Stimulated activated CD8-positive, alpha-beta memory T cell treated with anti-CD3 and anti-CD28 coated beads, Interleukin-12 subunit alpha, Interleukin-12 subunit beta, amount 100 ng/mL, for 4 hours (primary cell): ENCODE results near the gene HOXC13.

Experiments
- DNase-seq: peaks from one replicate; pipeline ENCODE4 v3.0.0-alpha.2; 2020; ENCODE audit warnings: low read depth

The HOXC13 gene

DNA sequence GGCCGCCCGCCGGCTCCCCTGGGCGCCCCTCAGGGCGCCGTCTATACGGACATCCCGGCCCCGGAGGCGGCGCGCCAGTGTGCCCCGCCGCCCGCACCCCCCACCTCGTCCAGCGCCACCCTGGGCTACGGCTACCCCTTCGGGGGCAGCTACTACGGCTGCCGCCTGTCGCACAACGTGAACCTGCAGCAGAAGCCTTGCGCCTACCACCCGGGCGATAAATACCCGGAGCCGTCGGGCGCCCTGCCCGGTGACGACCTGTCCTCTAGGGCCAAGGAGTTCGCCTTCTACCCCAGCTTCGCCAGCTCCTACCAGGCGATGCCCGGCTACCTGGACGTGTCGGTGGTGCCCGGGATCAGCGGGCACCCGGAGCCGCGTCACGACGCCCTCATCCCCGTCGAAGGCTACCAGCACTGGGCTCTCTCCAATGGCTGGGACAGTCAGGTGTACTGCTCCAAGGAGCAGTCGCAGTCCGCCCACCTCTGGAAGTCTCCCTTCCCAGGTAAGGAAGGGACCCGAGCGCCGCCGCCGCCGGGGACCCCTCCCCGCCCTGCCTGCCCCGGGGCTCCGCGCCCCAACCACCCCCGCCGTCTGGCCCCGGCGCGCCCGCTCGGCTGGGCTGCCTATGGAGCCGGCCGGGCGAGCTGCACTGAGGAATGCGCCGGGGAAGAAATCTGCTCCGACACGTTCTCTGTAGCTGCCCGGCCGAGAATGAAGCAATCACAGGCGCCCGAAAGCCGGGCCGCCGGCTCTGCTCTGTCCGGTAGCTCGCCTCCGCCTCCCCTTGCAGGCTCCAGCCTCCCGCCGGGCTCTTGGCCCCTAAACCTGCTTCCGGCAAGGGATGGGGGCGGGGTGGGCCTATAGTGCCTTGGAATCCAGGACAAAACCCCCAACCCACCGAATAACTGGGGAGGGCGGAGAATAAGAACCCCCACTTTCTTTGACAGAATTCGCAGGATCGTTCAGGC, 794 bp downstream of the HOXC13 start:
- no peak for DNase-seq

DNA sequence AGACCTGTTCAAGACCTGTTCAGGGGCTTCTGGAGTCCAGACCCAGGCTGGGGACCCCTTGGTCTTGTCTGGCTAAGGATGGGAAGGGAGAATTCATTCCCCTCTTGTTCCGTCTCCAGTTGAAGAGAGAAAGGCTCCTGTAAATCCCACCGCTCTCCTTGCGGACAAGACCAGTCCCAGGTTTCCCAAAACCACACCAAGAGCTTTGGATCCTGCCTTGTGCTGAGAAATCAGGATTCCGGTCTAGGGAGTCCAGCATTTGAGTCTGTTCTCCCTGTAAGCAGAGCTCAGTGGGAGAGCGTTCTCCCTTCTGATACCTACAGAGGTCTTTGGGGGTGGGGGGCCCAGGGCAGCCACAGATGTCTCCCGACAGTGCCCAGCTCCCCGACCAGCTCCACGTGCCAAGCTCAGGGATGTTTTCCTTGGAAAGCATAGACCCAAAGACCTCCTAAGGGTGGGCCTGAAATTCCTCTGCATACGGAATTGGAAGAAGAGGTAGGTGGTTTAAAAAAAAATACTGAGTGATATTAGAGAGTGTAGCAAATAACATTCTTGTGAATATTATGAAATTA, 1.9 kb downstream of the HOXC13 start:
- DNase-seq = no peak

DNA sequence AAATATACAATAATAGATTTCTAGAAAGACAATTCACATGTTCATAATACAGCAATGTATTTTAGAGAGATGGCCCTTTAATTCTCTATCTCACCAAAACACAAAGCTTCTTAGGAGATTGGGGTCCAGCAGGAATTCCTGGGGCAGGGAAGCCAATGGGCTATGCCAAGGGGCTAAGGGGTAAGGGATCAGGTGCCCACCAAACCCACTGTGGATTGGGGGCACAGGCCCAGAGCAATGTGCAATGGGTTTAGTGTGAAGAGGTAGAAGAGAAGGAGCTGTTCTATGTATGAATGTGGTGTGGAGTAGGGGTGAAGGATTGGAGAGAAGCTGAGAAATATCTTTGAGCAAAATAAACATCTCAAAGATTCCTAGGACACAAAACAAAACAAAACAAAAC, 2.6 kb downstream of the HOXC13 start:
- DNase-seq = no peak

DNA sequence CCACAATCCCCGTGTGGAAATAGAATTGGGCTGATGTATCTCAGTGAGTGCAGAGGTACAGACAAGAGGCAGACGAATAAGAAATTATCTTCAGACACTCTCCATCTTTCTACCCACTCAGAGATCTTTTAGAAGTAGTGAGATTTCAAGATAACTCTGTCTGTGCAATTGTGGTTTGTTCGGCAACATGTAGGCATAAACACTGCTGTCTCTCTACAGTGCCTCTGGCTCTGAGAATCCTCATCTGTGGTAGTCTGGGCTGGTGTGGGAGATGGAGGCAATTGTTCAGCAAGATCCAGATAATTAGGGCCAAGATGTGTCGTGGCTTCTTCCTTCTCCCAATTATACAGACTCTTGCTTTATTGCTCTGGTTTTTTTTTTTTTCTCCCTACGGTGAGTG, 3.1 kb downstream of the HOXC13 start:
- no peak for DNase-seq

DNA sequence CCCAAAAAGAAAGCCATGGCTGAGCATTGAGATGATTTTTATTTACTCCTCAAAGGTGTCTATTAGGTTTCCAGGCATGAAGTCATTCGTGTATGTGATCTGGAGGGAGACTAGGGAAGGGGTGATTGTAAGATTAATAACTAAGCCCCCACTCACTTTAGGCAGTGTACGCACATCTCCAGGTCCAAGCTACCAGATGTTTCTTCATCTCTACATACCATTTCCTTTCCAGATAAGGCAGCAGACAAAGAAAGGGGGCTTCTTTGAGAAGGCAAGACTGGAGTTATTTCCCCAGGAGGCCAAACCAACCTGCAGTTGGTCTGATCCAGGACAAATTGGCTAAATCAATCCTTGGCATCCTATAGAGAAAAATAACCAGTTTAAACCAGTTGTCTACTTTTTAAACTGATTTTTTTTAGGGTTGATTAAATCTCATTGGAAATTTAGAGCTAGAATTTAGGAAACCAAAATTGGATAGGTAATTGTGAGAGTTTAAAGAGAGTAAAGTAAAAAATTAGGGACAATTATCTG, 3.9 kb downstream of the HOXC13 start:
- no peak for DNase-seq

DNA sequence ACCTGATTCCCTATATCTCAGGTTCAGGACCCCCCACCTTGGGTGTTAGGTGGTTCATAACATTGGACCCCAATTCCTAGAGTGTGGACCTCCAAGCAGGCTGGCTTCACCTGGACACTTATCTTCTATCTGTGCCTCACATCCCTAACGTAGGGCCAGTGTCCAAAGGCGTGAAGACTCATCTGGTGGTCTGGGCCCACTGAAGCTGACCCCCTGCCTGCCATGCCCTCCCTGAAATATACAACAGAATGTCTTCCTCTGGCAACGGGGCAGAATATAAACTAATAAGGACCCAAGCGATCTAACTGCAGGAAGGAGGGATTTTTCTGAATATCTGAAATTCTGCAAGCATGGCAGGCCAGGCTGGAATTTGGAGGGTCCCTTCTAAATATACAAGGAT, 5.6 kb downstream of the HOXC13 start:
- no peak for DNase-seq

DNA sequence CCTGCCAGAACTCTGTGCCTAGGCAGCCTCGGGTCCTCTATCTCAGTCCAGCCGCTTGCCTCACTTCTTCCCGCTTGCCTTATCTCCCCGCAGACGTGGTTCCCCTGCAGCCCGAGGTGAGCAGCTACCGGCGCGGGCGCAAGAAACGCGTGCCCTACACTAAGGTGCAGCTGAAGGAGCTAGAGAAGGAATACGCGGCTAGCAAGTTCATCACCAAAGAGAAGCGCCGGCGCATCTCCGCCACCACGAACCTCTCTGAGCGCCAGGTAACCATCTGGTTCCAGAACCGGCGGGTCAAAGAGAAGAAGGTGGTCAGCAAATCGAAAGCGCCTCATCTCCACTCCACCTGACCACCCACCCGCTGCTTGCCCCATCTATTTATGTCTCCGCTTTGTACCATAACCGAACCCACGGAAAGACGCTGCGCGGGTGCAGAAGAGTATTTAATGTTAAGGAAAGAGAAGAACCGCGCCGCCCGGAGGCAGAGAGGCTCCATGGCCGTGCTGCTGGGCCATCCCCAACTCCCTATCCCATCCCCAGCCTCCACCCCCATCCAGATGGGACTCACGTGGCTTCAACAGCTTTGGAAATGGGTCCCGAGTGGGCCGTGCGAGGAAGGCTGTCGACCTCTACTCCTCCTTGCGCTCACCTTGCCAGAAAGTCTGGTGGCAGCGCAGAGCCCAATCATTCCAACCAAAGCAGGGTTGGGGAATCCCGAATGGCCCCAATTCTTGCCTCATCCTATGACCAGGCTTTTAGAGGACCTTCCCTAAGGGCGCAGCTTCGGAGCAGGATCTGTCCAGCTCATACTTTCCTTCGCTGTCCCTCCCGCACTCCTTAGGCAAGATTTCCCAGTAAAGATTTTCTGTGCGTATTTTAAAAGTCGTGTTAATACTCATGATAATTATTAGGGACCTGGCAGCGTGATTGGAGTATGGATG, 6.5 kb downstream of the HOXC13 start:
- DNase-seq = no peak

DNA sequence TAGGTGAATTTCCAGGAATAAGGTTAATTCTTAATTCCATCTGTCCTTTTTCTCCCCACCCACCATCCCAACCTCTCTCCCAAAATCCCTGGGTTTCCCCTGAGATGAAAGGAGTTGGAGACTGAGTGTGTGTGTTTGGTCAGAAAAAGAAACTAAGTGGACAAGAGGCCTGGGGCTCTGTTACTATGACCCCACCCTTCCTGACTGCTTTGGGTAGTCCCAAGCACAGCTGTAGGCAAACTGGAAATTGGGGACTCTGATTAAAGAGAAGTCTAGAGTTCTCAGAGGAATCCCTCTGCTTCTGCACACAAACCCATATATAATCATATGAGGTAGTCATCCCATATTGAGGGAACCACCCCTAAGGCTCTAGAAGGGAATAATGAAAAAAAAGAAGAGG, 9.1 kb downstream of the HOXC13 start:
- no peak for DNase-seq

DNA sequence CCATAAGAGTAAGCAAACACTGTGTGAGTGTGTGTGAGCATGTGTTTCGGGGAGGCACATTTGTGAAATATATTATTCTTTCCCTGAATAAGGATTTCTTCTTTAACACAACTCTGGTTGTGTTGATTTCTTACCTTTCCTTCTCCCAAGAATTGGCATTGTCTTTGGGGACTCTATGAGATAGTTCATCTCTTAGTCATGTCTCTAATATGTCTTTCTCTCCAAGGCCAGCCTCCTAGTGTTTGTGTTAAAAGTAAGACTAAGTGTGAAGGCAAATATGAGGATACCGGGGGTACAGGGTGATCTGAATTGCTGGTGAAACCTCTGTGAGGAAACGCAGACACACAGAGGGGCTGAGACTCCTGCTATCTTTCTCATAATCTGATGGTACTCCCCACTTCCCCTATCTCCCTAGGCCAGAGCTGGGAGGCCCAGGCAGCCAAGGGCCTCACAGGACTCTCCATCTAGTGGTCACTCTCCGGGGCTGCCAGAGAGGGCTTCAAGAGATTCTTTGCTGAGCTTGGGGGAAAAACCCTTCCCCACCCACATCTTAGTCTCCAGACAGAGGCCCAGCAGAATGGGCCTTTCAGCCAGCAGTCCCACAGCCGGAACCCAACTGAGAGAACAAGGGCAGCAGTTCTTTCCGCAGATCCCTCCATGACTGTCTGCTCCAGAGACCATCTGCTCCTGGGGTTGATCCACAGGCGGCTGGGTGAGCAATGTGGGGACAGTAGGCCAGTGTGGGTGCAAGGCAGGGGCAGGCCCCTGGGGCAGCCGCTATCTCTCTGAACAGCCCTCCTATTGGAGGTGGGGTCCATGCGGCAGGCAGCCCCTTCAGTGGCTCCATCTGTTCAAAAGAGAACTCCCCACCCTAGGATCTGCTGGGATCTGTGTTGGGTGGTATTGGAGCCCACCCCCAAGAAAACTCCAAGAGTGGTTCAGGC, 10.3 kb downstream of the HOXC13 start:
- no peak for DNase-seq

DNA sequence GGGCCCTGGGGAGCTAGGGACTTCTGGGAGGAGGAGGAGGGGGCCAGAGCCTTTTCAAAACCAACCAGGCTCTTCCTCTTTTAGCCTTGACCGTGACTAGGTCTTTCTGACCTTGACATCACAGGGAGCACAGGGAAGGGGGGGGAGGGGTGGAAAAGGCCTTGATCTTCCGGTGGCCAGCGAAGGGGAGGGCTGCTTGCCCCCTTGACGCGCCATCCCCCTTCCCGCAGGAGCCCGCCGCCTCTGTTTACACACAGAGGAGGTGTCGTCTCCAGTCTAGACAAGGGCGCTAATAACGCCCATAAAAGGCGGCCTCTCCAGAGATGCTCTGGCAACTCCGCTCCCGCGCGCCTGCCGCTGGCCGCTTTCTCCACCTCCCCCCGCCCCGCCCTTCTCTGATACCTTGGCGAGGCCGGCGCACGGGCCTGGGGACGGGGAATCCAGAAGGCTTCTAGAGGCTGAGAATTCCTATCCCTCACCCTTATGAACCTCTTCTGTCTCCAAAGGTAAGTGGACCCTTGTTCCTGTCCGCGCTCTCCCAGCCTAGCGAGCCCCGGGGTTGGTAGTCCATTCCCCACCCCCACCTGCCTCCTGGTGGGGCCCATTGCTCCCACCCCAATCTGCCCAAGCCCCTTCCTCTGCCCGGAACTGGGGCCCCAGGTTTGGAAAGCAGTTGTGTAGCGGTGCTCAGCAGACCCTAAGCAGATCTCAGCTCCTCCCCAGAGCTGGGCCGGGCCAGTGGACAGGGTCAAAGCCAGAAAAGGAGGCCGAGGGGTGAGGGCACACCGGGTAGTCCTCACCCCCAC, 11.2 kb downstream of the HOXC13 start:
- DNase-seq = no peak

DNA sequence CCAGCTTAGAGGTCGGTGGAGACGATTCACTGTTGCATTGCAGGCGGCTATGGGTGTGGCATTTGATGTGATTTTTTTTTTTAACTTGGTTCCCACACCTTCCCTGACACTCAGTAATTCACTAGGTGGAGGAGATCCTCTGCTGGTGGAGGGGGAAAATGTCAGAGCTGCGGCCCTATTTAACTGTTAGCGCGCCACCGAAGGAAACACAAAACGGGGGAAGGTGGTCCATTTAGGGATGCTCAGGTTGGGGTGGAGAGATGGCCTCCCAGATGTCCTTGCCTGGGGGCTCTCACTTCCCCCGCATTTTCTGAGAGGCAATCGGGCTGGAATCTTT, 11.8 kb downstream of the HOXC13 start:
- DNase-seq = no peak

DNA sequence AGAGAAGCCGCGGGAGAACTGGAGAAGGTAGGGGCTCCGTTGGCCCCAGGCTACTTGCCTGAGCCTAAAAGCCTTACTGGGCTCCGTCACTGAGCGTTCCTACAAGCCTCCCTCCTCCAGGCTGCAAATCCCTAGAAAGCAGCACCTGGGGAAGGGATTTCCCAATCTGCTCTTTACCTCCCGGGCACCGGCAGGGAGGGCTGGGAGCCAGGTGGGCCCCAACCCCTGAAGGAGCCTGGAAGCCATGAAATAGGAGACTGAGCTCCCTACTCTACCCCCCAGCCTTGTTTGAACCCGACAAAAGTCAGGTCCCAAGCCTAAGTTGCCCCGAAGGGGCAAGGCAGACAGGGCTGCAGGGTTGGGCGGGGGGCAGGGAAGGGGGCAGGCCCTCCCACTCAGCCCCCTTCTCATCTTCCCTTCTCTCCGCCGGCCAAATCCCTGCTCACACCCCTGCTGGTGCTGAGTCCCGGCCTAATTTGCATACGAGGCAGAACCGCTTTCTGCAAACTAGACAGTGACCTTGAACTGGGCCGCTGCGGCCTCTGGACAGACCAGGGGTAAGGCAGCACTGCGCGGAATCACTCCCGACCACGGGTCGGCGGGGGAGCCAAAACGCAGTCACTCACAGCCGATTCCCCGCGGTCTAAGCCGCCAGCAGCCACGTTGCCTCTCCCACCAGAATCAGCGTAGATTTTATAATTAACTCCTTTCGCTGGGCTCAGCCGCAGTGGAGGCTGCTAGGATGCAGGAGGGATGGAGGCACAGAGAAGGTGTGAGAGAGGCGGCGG, 12.4 kb downstream of the HOXC13 start:
- DNase-seq = no peak

DNA sequence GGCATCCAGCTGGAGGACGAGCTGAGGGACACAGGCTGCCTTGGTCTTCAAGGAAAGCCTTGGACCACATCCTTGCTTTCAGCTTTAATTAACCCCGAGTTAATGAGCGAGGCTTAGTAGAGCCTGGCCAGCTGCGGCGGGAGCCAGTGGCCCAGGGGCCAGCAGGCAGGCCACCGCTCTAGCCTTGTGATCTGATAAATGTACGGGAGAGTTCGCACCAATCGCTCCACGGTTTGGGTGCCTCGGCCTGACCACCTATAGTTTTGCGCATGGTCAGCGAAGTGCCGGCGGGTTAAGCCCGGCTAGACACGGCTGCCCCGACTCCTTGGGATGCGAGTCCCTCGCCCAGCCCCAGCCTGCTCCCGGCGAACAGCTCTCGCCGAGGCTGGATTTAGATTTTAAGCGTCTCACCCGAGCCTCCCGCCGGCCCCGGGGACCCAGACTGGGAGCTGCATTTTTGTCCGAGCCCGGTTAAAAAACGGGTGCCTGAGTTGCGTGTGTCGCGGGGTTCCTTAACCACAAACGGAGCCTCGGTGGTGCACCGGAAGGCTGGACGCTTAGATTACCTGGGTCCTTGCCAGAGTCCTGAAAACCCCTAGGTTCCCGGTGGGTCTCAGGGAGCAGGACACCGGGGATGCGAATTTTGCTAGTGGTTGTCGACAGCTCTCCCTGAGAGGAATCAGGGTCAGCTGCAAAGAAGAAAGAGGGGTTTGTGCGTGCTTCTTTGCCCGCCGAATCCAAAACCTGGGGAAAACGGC, 13.1 kb downstream of the HOXC13 start:
- DNase-seq = no peak

DNA sequence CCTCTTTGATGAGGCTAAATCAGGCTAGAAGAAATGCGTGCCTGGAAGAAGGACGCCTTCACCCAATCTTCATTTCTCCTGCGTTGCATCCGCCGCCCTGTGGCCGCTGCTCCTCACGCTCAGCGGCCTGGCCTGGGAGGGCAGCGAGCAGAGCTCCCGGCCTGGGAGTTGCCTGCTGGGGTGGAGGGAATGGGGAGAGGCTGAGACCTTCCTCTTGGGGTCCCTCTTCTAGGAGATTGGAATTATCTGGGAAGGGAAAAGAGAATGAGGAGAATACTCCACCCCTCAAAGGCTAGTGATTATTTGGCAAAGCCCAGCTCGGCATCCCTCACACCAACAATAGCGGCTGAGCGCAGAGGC, 13.7 kb downstream of the HOXC13 start:
- no peak for DNase-seq

DNA sequence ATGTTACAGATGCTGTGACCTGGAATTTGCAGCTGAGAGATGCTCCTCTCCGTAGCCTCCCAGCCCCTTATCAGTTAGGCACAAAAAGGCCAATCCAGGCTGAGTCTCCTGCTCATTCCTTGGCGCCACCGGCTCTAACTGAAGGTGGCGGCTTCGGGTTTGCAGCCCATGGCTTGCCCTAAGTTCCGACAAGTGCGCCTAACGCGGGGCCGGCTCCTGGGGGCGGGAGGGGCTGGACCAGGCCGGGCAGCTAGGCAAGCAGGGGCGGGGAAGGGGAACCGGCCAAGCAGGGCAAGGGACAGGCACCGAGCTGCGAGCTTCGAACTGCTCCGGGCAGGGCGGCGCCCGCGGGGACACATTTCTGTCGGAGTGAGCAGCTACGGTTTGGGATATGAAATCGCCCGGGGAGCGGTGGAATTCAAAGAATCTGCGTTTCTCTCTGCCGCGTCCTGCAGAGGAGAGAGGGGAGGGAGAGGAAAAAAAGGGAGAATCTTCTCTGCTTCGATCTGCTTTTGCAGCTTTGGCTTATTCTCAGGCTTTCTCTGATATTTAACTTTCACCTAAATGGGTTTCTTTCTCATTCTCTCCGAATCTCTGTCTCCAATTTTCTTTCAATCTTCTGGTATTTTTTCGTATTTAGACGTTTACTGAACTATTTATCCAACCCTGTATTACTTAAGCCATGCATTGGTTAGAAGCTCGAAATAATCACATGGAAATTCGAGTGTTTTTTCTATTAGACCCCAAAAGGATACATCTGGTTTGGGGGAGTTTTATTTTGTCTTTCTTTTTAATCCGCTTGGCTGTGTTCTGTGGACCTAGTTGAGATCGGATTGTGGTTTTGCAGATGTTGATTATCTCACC, 14.5 kb downstream of the HOXC13 start:
- DNase-seq = no peak

DNA sequence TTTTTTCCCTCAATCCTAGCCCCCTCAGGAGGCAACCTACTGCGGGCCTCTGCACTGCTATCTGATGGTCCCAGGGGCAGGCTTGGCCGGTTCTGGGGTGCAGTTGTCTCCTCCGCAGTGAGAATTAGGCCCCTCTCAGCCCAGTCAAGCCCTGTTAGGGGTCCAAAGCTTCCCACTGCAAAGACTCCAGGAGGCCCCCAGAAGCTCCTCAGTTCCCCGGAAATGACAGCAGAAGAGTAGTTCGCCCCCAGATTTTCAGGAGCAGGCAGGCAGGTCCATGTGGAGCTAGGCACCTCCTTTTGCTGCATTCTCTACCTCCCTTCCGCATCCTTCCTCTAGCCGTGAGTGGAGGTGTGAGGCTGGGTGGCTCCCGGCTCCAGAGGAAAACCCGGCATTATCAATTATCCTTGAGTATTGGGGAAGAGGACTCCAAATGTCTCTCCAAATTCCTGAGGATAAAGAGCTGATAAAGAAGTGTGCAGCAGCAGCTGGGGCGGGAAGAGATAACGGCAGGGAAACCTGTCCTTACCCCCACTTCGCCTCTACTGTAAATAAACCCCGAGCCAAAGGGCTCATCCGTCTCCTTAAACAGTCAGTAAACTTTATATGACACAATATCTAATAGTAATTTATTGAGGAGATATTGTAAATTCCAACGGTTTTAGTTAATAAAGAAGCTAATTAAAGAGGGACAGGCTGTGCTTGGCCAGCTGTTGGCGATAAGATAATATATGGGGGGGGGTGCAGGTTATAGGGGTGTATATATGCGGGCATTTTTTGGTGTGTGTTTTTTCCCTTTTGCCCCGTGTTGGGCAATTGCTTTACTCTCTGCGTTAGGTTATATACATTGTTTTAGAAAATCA, 15.4 kb downstream of the HOXC13 start:
- no peak for DNase-seq

DNA sequence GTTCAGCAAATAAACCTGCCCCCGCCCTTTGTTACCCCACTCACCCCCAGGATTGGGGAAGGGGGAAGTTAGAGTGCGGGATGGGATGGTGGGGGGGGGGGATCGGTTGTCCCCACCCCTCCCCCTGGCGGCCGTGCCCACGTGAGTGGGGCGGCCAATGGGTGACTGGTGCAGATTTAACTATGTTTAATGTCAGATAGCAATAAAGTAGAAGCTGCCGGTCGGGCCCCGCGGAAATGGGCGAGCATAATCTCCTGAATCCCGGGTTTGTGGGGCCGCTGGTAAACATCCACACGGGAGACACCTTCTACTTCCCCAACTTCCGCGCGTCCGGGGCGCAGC, 16.0 kb downstream of the HOXC13 start, which contains the start of gene HOXC12:
Gene HOXC12 (plus strand): TSS at position 210 of the 342 bp plus-strand sequence. CDS start 27 bp downstream, at position 237.
- DNase-seq = no peak
